Ishikawa (cell line): Measurements from ENCODE around the gene KCNK6.

Experiments used
- CEBPB ChIP-seq: IDR thresholded peaks from 2 replicates; pipeline ENCODE4 v1.6.1; 2012
- CREB1 ChIP-seq: IDR thresholded peaks from 2 replicates; pipeline ENCODE4 v1.6.1; 2012; ENCODE audit warnings: low read depth
- EGR1 ChIP-seq: IDR thresholded peaks from 2 replicates; pipeline ENCODE4 v1.6.1; 2012
- EP300 ChIP-seq: IDR thresholded peaks from 2 replicates; pipeline ENCODE4 v1.6.1; 2012; ENCODE audit warnings: borderline replicate concordance
- FOXM1 ChIP-seq: IDR thresholded peaks from 2 replicates; pipeline ENCODE4 v1.6.1; 2012; ENCODE audit warnings: low read depth, borderline replicate concordance
- NFIC ChIP-seq: IDR thresholded peaks from 2 replicates; pipeline ENCODE4 v1.6.1; 2012
- RAD21 ChIP-seq: IDR thresholded peaks from 2 replicates; pipeline ENCODE4 v1.6.1; 2012; ENCODE audit warnings: low read depth
- TAF1 ChIP-seq: IDR thresholded peaks from 2 replicates; pipeline ENCODE4 v1.6.1; 2012; ENCODE audit warnings: low read depth, mild to moderate bottlenecking
- TCF12 ChIP-seq: IDR thresholded peaks from 2 replicates; pipeline ENCODE4 v1.6.1; 2012; ENCODE audit warnings: low read depth
- TEAD4 ChIP-seq: IDR thresholded peaks from 2 replicates; pipeline ENCODE4 v1.6.1; 2012
- YY1 ChIP-seq: IDR thresholded peaks from 2 replicates; pipeline ENCODE4 v1.6.1; 2012; ENCODE audit warnings: low read depth
- ZBTB7A ChIP-seq: IDR thresholded peaks from 2 replicates; pipeline ENCODE4 v1.6.1; 2012; ENCODE audit warnings: low read depth
- TF ChIP-seq, protein P1 (sequence below): IDR thresholded peaks from 2 replicates; pipeline ENCODE4 v1.6.1; 2012
- TF ChIP-seq, protein P2 (sequence below): IDR thresholded peaks from 2 replicates; pipeline ENCODE4 v1.6.1; 2012; ENCODE audit warnings: low read depth, mild to moderate bottlenecking
- TF ChIP-seq, protein P3 (sequence below): IDR thresholded peaks from 2 replicates; pipeline ENCODE4 v1.6.1; 2012

The KCNK6 gene

DNA sequence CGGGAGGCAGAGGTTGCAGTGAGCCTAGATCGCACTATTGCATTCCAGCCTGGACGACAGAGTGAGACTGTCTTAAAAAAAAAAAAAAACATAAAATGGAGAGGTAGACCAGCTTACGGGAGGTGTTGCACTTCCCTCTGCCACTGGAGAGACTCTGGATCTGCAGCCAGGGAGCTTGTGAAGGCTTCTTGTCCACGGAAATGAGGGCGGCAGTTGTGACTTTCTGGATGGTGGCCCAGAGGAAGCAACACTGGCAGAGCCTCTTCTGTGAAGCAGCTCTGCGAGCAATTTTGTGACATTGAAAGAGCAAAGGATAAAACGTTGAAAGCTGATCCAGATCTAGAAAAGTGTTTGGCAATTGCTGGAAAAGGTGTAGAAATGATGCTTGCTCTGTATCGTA lies 44.9 kb upstream of the KCNK6 start:
- no peak for TF ChIP-seq ZBTB7A
- TF ChIP-seq, protein P1, sequence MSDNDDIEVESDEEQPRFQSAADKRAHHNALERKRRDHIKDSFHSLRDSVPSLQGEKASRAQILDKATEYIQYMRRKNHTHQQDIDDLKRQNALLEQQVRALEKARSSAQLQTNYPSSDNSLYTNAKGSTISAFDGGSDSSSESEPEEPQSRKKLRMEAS = no peak
- no peak for TF ChIP-seq EGR1
- no peak for TF ChIP-seq EP300
- TF ChIP-seq, protein P2, sequence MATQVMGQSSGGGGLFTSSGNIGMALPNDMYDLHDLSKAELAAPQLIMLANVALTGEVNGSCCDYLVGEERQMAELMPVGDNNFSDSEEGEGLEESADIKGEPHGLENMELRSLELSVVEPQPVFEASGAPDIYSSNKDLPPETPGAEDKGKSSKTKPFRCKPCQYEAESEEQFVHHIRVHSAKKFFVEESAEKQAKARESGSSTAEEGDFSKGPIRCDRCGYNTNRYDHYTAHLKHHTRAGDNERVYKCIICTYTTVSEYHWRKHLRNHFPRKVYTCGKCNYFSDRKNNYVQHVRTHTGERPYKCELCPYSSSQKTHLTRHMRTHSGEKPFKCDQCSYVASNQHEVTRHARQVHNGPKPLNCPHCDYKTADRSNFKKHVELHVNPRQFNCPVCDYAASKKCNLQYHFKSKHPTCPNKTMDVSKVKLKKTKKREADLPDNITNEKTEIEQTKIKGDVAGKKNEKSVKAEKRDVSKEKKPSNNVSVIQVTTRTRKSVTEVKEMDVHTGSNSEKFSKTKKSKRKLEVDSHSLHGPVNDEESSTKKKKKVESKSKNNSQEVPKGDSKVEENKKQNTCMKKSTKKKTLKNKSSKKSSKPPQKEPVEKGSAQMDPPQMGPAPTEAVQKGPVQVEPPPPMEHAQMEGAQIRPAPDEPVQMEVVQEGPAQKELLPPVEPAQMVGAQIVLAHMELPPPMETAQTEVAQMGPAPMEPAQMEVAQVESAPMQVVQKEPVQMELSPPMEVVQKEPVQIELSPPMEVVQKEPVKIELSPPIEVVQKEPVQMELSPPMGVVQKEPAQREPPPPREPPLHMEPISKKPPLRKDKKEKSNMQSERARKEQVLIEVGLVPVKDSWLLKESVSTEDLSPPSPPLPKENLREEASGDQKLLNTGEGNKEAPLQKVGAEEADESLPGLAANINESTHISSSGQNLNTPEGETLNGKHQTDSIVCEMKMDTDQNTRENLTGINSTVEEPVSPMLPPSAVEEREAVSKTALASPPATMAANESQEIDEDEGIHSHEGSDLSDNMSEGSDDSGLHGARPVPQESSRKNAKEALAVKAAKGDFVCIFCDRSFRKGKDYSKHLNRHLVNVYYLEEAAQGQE = no peak
- TF ChIP-seq CEBPB = no peak
- no peak for TF ChIP-seq TCF12
- TF ChIP-seq TEAD4 = no peak
- TF ChIP-seq, protein P3, sequence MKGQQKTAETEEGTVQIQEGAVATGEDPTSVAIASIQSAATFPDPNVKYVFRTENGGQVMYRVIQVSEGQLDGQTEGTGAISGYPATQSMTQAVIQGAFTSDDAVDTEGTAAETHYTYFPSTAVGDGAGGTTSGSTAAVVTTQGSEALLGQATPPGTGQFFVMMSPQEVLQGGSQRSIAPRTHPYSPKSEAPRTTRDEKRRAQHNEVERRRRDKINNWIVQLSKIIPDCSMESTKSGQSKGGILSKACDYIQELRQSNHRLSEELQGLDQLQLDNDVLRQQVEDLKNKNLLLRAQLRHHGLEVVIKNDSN = no peak
- no peak for TF ChIP-seq TAF1
- TF ChIP-seq CREB1 = no peak
- TF ChIP-seq RAD21 = no peak

DNA sequence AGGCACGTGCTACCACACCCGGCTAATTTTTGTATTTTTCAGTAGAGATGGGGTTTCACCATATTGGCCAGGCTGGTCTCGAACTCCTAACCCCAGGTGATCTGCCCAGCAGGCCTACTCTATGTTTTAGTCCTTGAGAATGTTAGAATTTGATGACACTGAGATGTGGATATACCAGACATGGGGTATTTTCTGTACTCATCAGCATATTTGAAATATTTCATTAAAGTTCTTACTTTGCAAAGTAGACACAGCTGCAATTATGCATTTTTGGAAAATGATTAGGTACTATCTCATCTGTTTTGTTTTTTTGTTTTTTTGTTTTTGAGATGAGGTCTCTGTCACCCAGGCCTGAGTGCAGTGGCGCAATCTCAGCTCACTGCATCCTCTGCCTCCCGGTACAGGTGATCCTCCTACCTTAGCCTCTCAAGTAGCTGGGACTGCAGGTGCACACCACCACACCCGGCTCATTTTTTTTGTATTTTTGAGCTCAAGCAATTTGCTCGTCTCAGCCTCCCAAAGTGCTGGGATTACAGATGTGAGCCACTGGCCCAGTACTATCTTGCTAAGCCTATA lies 42.6 kb upstream of the KCNK6 start:
- TF ChIP-seq, protein P2 = no peak
- TF ChIP-seq, protein P3 = no peak
- no peak for TF ChIP-seq ZBTB7A
- TF ChIP-seq FOXM1 = no peak
- TF ChIP-seq CEBPB = no peak
- no peak for TF ChIP-seq EP300
- TF ChIP-seq TEAD4 = no peak
- TF ChIP-seq NFIC = no peak
- TF ChIP-seq, protein P1 = no peak

DNA sequence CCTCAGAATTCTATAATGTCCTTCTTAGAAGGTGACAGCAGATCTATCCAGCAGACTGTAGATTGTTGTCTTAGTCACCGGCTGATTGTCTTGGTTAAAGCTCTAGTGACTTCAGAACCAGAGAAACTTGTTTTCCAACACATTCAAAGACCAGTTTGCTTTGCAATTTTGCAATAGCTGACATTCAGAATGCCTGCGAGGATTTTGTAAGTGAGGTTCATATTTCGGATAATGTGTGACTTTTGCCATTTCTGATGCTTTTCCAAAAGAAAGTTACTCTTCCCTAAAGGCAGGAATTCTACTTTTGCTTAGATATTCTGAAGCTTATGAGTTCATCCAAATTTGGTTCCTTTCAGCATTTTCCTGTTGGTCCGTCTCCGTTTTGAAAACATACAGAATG lies 42.1 kb upstream of the KCNK6 start:
- TF ChIP-seq ZBTB7A (no peak), RAD21 (peak; percentile 10; the same call in 1 of the 2 replicates), TCF12 (peak; percentile 69; the same call in 1 of the 2 replicates), CEBPB (peak; percentile 97), NFIC (peak; percentile 59; the same call in 1 of the 2 replicates), CREB1 (no peak), FOXM1 (0 out of 2 replicates have a peak, but pooled peaks have one; percentile 18), EP300 (no peak), YY1 (0 out of 2 replicates have a peak, but pooled peaks have one; percentile 26), TEAD4 (peak; percentile 67)
- TF ChIP-seq, protein P1 = peak; percentile 40; the same call in 1 of the 2 replicates
- TF ChIP-seq, protein P3 = no peak

DNA sequence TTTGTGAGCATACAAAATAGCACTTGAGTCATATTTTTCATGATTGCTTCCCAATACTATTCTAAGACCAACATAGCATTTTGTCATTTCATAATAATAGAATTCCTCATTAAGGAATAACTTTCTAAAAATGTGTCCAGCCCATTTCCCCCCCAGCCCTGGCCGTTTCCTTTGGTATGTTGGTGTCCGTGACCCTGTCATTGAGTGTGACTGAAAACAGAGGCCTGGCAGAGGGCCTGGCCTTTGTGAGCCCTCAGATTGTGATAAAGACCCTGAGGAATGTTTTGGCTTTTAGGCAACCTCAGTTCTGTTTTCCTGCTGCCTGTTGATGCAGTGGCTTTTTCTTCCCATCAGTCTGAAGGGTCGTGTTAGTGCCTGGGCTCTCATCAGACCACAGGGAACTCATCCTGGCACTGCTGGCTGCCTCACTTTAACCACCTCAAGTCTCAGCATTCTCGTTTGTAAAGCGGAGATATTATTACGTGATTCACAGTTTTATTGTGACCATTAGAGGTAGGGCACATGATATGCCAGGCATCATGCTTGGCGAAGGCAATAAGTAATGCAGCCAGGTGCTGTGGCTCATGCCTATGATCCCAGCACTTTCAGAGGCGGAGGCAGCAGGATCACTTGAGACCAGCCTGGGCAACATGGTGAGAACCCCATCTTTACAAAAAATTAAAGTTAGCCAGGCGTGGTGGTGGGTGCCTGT lies 41.5 kb upstream of the KCNK6 start:
- TF ChIP-seq TAF1 = no peak

DNA sequence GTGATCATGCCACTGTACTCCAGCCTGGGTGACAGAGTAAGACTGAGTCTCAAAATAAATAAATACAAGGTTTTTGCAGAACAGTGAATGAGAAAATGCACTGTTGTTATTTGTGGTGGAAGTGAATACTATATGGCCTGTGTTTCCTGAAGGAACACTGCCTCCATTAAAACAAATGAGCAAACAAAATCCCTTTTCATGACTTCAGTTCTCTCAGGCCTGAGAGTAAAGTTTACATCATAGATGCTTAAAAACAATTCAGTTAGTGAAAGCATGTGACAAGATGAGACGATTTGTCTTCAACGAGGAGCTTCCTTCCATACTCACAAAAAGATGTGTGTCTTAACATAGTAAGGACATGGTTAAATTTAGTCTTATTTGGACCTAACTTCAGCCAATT lies 40.9 kb upstream of the KCNK6 start:
- TF ChIP-seq CEBPB = no peak
- no peak for TF ChIP-seq ZBTB7A
- TF ChIP-seq TAF1 = no peak
- TF ChIP-seq TEAD4 = no peak
- TF ChIP-seq TCF12 = no peak
- no peak for TF ChIP-seq NFIC
- TF ChIP-seq YY1 = no peak
- TF ChIP-seq FOXM1 = no peak
